Activated T-helper 1 cell treated with Interleukin-2 at 50 U/mL for 16 hours (primary cell): ENCODE data around the gene ZNF678.

Source experiments
- DNase-seq: peaks from one replicate; pipeline ENCODE4 v3.0.0-alpha.2; 2020; ENCODE audit warnings: low read depth

The ZNF678 gene

DNA sequence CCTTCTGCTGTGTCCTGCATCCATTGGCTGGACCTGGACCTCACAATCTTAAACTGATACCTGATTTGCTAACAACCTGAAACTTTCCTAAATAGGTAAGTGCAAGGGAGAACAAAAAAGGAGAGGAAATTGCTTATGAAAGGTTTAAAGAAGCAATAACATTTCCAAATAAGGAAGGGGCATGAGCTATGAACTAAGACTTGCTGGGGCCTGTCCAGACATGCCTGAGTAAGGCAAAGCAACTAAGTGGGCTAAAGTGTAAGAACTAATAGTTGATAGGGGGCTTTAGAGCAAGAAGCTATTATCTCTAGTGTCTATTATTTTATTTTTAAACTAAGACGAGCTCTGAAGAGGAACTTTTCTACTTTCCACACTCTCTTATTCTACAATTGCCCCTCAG is 160.1 kb downstream of the ZNF678 start:
- no peak for DNase-seq

- no peak for DNase-seq
These were observed 161.7 kb downstream of the ZNF678 start for GRCh38 chr1:227725046-227725445.

- no peak for DNase-seq
These were observed 163.0 kb downstream of the ZNF678 start for GRCh38 chr1:227726318-227726717.
